ENCODE data around the gene LEF1.
"Not testable (repeated sequence)": the region's sequence is repeated elsewhere in the genome, so short reads cannot be mapped to it uniquely, and the experiment has no call there.

The LEF1 gene

DNA sequence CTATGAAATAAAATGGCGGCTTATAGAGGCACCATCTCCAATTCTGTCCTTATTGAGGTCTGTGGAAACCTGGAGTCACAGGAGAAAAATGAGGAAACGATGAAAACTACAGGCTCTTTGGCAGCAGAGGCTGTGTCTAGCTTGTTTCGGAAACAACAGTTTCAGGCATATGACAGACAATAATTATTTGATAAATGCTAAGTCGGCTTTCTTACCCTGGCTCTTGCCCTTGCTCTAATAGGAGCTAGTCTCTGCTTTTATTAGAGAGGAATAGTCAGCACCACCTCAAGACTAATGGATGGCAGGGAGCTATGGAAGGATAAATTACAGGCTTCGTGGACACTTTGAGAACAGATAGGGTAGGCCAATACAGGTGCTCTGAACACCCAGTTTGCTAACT, 154.8 kb downstream of the LEF1 start:
- no peak for DNase-seq (ENCODE audit: low read depth)
- H3K4me3 ChIP-seq (ENCODE audit: low read depth, low read length): no peak overlapping the region

DNA sequence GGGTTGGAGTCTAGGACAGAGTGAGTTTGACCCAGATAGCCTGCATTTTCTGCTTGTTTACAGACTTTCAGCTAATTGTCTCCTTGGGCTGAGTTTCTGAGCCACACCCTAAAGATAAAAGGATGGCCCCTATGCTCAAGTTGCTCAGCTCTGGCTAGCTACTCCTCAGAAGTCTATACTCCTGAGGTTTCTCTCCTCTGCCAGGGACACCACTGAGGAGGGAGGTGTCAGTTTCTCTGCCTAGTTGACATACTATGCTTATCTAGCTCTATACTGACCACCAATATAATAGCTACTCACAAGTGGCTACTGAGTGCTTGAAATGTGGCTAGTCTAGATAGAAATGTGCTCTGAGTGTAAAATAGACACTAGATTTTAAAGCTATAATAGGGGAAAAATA, 155.4 kb downstream of the LEF1 start:
- no peak overlapping the region for H3K4me3 ChIP-seq (ENCODE audit: low read depth, low read length)
- no peak for DNase-seq (ENCODE audit: low read depth)

DNA sequence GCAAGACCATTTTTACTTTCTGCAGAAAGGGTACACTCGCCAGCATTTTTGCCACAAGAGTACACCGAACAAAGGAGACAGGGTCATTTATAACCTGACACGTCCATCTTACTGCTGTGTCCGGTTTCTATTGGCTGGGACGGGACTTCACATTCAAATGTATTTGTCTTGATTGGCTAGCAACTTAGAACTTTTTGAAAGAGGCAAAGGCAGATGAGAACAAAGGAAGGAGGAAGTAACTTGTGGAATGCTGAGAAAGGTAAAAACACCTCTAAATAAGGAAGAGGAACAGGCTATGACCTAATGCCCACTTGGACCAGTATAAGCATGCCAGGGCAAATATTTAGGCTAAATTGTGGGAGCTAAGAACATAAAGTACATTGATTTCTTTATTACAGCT, 156.3 kb downstream of the LEF1 start:
- not testable (repeated sequence) for DNase-seq (ENCODE audit: low read depth); H3K4me3 ChIP-seq (ENCODE audit: low read depth, low read length)

DNA sequence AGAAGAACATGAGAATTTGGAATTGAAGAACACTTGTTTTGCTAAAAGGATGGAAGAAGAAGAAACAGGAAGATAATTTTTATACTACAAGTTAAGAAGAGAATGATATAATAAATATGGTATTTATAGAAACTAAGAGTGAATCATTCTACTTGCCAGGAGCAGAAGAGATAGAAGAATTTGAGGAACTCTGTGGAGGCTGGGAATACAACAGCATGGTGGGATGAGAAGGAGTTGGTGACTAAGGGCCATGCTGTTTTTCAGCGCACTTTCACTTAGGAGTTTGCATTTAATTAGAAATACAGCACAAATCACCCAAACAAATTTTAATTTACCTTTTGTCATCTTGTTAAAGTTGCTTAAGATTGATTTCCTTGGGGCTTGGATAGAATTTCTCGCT, 158.6 kb downstream of the LEF1 start:
- H3K4me3 ChIP-seq (ENCODE audit: low read depth, low read length): no peak overlapping the region
- peak; percentile 48 for DNase-seq (ENCODE audit: low read depth)

DNA sequence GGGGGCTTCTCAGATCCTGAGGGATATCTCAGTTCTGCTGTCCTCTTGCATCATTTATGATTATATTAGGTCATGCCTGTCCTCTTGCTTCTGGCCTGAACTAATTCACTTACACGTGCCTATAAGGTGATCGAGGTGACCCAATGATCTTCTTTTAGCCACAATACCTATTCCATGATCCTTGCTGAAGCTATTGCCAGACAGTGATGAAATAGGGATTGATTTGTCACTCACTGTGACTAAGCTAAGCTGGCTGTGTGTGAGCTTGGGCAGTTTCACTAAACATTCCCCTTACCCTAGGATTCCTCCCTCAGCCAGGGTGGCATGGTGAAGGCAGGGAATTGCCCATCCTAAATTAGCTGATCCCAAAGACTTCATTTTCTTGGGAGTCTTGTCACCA, 160.0 kb downstream of the LEF1 start:
- peak; percentile 61 for DNase-seq (ENCODE audit: low read depth)
- H3K4me3 ChIP-seq (ENCODE audit: low read depth, low read length): no peak overlapping the region

DNA sequence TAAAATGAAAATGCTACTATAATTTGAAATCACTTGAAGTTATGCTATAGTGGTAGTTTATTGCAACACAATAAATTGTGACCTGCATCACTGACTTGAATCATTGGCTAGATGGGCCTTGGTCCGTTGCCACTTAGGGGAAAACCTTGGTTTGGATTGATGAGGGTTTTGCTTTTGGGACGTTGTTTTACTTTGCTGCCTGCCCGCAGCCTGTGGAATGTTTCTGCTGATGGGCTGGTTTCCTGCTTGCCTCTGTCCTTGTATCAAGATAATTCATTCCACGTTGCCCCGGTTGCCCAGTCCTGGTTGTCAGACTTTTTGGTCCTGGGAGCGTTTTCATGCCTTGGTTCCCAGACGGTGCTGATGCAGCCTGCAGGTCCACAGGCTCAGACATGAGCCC, 160.7 kb downstream of the LEF1 start:
- DNase-seq (ENCODE audit: low read depth): no peak
- no peak overlapping the region for H3K4me3 ChIP-seq (ENCODE audit: low read depth, low read length)

DNA sequence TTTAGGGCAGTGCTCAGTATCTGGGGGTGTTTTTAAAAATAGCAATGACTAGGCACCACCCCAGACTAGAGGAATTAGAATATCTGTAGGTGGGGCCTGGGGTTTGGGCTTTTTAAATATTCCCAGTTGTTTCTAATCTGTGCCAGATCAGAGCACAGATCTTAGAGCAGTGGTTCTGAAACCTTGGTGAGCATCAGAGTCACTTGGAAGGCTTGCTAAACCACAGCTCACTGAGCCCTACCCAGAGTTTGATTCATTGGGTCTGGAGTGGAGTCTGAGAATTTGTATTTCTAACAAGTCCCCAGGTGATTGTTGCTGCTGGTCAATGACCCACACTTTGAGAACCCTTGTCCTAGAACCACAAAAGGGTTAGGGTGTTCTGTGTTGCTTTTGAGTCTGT, 162.4 kb downstream of the LEF1 start:
- no peak for DNase-seq (ENCODE audit: low read depth)
- H3K4me3 ChIP-seq (ENCODE audit: low read depth, low read length): no peak overlapping the region

DNA sequence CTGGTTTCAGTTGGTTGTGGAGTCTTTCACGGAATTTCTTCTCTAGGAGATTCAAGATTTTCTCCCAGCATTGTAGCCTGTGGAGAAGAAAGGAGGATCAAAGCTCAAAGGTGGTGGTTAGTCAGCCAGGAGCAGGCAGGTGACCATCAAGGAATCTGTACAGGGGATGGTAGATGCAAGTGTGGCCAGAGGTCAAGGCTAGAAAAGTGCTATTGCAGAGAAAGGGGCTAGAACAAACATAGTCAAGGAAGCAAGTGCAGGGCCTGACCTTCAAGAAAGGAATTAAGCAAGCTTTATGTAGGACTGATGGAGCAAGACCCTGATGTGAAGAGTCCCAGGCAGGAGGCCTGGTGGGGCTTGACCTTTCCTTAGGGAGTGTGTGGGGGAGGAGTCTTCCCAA, 162.9 kb downstream of the LEF1 start:
- DNase-seq (ENCODE audit: low read depth): no peak
- no peak overlapping the region for H3K4me3 ChIP-seq (ENCODE audit: low read depth, low read length)

DNA sequence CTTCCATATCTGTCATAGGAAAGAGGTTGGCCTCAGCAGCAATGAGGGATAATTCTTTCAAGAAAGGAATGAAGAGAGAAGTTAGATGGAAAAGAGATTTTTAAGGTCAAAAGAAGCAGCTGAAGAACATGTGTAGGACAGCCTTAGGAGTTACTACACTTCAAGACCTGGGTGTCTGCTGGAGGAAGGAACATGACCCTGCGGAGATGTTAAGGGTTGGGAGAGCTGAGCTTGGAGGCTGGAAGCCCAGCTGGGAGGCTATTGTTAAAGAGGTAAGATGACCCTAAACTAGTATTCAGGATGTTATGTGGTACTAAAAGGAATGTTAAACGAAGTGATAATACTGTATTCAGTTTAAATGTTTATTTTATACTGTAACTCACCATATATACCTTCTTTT, 164.1 kb downstream of the LEF1 start:
- DNase-seq (ENCODE audit: low read depth): no peak
- no peak overlapping the region for H3K4me3 ChIP-seq (ENCODE audit: low read depth, low read length)

DNA sequence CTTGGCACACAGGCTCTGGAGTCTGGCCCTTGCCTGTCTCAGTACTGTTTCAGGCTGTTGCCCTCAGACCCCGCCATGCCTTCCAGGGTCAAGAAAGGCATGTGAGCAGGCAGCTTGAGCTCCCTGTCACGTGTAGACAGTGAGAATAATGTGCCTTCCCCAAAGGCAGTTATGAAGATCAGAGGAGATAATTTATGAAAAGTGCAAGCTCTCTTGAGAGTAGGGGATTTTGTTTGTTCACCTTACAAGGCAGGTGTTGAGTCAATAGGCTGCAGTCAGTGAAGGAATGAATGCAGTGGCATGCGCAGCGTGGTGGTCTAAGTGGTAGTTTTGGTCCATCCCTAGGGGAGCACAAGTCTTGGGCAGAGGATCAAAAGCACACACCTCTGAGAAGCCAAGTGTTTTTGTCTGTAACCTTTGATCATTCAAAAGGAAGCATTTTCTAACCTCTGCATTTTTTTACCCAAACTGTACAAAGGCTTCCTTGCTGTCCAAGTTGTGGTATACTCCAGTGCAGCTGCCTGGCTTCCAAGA, 164.7 kb downstream of the LEF1 start:
- no peak overlapping the region for H3K4me3 ChIP-seq (ENCODE audit: low read depth, low read length)
- no peak for DNase-seq (ENCODE audit: low read depth)

DNA sequence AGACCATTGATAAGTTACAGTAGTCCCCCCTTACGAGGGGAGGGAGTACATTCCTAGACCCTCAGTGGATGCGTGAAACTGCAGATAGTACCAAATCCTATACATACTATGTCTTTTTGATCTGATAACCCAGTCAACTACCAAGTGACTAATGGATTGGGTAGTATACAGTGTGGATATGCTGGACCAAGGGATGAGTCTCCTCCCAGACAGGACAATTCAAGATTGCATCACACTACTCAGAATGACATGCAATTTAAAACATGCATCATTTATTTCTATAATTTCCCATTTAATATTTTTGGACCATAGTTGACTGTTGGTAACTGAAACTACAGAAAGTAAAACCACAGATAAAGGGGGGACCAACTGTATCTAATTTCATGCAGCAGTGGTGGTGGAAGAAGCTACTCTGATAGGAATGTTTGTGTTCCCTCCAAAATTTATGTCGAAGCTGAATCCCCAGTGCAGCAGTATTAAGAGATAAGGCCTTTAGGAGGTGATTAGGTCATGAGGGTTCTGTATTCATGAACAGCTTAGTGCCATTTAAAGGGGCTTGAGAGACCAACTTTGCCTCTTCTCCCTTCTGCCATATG, 167.1 kb downstream of the LEF1 start:
- no peak for DNase-seq (ENCODE audit: low read depth)
- no peak overlapping the region for H3K4me3 ChIP-seq (ENCODE audit: low read depth, low read length)

DNA sequence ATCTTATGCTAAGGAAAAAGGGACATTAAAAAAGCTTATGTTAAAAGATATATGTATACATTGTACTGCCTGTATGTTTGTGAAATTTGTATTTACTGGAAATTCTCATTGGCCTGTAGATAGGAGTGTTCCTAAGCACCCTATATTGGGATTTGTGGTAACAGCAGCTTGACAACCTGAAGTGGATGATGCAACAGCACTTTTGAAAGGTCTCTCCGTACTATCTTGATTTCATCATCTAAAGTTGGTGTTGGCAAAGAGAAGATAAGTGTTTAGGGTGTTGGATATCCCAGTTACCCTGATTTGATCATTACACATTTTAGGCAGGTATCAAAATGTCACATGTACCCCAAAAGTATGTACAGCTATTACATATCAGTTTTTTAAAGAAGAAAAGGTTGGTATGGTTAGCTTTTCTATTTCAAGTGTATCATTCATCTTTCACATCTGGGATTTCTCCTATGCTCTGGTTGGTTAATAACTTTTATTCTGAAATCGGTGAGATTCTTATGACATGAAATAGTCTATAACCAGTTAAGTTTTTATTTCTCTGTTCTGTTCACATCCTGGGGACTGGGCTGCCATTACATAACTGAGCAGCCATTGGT, 168.7 kb downstream of the LEF1 start:
- no peak overlapping the region for H3K4me3 ChIP-seq (ENCODE audit: low read depth, low read length)
- DNase-seq (ENCODE audit: low read depth): no peak

DNA sequence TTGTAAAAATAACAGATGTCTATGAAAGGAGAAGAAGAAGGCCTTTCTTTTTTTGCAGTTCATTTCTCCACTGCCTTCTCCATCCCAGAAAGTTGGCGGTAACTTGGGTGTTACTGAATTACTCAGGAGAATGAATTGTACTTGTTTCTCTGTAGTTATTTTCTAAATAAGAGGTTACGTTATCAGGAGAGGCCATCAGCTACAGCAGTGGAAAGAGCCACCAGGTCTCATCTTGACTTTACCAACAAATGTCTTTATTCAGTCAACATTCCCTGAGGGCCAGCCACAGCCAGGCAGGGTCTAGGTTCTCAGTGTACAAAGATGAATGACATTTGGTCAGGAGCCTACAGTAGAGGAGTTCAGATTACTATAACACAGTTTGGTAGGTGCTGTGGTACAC, 170.9 kb downstream of the LEF1 start:
- no peak for DNase-seq (ENCODE audit: low read depth)
- H3K4me3 ChIP-seq (ENCODE audit: low read depth, low read length): no peak overlapping the region

All from skeletal muscle cell (primary cell).